ENCODE results near the gene NPAT.

- TF ChIP-seq POLR2A (IDR thresholded peaks at IDR 0.05) = no peak
- TF ChIP-seq, protein P1, sequence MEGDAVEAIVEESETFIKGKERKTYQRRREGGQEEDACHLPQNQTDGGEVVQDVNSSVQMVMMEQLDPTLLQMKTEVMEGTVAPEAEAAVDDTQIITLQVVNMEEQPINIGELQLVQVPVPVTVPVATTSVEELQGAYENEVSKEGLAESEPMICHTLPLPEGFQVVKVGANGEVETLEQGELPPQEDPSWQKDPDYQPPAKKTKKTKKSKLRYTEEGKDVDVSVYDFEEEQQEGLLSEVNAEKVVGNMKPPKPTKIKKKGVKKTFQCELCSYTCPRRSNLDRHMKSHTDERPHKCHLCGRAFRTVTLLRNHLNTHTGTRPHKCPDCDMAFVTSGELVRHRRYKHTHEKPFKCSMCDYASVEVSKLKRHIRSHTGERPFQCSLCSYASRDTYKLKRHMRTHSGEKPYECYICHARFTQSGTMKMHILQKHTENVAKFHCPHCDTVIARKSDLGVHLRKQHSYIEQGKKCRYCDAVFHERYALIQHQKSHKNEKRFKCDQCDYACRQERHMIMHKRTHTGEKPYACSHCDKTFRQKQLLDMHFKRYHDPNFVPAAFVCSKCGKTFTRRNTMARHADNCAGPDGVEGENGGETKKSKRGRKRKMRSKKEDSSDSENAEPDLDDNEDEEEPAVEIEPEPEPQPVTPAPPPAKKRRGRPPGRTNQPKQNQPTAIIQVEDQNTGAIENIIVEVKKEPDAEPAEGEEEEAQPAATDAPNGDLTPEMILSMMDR (IDR thresholded peaks at IDR 0.05) = no peak
These were observed 5.8 kb upstream of the NPAT start for GRCh38 chr11:108228251-108228650.
